CD4-positive, alpha-beta T cell treated with Interleukin-12 subunit alpha and Interleukin-12 subunit beta, for 1 hour (primary cell): ENCODE measurements around the gene NEK1.

Experiments used
- DNase-seq: peaks from one replicate; pipeline ENCODE4 v3.0.0-alpha.2; 2020

Gene NEK1

GRCh38 chr4:169417629-169418282 lies 194.6 kb downstream of the NEK1 start:
- no peak for DNase-seq

- no peak for DNase-seq
Observed at GRCh38 chr4:169416997-169417396, 195.4 kb downstream of the NEK1 start.

DNA sequence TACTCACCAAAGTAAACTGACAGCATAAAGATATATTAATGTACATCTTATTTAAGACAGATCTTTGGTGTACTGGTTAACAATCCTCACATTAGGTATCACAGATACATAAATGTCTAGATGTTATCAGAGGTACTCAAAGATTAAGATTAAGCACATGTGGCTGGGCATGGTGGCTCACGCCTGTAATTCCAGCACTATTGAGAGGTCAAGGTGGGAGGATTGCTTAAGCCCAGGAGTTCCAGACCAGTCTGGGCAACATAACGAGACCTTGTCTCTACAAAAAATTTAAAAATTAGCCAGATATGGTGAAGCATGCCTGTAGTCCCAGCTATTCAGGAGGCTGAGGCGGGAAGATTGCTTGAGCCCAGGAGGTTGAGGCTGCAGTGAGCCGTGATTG lies 195.9 kb downstream of the NEK1 start:
- no peak for DNase-seq

DNA sequence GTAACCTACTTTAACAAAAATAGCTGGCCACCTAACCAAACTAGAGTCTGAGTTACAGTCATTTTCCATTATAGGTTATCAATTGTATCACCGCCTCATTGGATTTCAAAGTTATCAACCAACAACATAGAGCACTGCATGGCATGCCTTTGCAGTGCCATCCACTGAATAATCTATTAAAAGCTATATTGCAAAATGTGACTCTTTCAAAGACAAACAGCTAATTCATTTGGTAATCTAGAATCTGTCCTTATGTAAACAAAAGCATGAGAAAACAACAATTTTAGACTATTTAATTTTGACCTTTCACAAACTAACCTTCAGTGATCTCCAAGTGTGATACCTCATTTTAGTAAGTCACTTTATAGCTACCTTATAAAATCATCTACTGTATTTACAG lies 197.5 kb downstream of the NEK1 start:
- DNase-seq = no peak

DNA sequence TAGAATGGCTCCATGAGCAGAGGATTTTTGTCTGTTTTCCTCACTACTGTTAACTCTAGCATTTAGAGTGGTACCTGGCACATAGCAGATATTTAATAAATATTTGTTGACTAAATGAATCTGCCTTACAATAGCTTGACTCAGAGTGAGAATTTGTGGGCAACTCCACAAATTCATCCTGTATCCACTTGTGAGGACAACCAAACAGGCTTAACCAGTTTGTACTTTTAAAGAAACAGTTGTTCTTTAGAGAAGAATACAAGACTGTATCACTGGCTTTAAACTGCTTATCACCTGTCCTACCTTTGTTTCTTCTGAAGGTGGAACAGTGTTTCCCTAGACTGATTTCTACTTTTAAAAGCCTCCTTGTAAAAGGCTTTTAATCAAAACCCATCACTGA lies 200.3 kb downstream of the NEK1 start:
- DNase-seq = no peak

- peak; percentile 59 for DNase-seq
Observed at GRCh38 chr4:169410839-169411770, 201.3 kb downstream of the NEK1 start.

GRCh38 chr4:169407217-169407845 lies 205.1 kb downstream of the NEK1 start:
- DNase-seq = no peak

GRCh38 chr4:169404960-169405359 lies 207.4 kb downstream of the NEK1 start:
- no peak for DNase-seq

DNA sequence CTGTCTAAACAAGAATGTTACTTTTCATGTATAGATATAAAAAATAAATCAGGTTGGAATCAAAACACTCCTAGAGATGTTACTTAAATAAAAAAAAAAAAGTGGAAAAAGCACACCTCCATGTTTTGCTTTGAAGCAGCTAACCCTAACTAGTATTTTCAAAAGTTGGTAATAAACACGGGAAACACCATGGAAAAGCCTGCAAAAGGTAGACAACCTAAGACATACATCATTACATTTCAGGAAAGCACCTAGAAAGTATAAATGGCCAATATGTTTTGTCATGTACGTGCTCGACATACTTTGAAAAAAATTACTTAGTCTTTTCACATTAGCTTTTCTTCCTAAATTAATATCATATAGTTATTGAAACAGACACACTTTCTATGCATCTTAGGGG lies 211.6 kb downstream of the NEK1 start:
- DNase-seq = no peak

DNA sequence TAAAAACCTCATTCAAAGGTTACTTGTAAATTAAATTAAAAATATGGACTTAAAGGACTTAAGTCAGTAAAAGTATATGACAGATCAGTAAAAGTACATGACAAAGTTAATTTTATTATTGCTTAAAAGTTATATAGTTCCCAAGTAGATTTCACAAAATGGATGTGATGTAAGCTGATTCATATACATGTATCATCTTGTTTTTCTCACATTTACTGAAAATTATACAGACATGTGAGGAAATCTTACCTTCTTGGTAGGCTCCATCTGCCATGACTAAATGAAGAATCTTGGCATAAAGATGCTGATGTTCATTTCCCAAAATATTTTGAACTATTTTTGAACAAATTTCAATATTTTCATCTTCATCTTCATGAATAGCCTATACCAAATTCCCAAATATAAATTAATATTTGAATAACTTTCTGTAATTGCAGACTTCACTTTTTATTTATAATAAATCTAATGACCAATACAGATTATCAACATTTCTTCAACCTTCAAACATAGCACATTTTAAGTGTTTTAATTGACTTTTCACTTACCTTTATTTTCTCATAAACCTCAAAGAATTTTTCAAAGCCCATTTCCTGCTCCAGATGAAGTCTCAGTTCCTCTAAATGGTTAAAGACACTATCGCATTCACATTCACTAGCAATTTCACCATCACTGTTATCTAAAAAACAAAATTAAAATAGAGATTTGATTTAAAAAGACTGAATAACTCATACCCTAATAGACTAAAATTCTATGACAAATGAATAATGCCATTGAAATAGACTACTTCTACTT lies 212.2 kb downstream of the NEK1 start:
- DNase-seq = no peak

DNA sequence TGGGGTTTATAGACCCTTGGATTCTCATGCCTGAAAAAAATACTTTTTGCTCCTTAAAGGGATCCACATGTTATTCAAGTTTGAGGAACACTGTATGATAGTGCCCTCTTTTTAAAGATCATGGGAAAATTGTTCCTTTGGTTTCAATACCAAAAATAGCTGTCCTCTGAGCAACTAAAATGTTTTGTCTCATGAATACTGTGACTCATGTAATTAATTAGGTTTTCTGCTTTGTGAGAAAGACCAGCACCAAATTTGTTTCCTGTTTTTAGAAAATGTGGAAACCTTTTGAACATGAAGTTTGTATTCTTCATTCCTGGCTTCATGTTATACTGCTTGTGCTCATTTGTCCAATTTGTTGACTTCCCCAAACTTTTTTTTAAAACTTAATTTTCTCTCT lies 214.1 kb downstream of the NEK1 start:
- DNase-seq = no peak

DNA sequence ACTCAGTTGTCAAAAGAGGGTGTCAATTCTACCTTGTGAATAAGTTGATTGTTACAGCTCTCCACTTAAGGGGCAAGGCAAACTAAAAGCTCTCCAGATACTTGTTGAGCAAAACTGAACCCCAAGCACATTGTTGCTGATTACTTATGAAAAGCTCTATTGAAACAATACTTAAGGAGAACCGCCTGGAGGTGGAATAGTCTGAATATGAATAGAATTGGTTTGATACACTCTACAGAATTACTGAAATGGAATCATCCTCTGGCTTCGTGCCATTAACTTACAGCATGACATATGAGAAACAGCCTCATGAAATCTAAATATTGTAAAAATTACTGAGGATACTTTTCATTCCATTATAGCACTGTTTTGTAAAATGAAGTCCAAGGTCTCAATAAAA lies 214.6 kb downstream of the NEK1 start:
- no peak for DNase-seq

DNA sequence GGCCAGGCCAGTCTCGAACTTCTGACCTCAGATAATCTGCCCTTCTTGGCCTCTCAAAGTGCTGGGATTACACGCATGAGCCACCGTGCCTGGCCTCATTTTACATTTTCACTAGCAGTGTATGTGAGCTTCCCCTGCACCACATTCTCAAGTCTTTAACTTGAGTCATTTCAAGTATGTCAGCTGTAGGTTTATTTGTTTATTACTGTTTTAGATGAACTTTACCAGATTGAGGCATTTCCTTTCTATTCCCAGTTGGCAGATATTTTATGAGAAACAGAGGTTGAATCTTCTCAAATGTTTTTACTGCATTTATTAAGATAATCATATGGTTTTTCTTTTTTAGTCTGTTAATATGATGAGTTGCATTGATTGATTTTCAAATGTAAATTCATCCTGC lies 227.0 kb downstream of the NEK1 start:
- no peak for DNase-seq

DNA sequence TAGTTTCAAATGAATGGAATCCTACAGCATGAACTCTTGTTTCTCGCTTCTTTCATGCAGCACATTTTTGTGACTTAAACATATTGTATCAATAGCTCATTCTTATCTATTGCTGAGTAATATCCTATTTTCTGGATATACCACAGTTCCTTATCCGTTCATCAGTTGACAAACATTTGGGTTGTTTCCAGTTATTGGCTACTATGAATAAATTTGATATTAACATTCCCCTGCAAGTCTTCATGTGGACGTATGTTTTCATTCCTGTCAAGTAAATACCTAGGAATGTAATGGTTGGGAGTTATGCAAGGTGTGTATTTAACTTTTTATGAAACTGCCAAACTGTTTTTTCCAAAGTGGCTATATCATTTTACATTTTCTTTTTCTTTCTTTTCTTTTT lies 227.6 kb downstream of the NEK1 start:
- no peak for DNase-seq

DNA sequence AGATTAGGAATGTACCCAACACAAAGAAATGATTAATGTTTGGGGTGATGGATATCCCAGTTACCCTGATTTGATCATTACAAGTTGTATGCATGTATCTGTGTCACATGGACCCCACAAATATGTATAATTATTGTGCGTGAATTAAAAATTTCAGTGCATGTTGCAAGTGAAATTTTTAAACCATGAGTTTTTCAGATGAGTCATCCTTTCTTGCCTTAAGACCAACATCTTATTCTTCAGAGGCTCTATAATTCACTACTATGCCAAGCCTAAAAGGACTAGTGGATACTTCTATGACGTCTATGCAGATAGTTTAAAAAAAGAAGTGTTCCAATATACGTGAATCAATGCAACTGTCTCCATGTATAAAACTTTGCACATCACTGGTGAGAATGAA lies 228.7 kb downstream of the NEK1 start:
- DNase-seq = no peak

- no peak for DNase-seq
Observed at GRCh38 chr4:169379688-169380087, 232.7 kb downstream of the NEK1 start.

GRCh38 chr4:169377367-169377766 lies 235.0 kb downstream of the NEK1 start:
- no peak for DNase-seq

DNA sequence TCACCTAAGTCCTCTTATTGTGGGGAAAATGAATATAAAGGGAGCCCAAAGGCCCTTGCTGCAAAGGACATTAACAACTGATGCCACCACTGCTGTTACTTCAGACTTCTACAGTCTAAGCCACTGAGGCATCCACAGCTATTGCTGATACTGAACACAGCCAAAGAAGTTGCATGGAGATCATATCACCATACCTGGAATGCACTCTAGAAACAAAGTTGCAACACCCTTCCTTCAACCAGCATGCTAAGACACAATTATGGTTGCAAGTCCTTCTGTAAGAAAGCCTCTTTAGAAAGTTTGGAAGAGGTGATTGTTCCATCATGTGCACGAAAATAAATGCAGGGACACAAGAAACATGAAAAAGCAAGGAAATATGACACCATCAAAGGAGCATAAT lies 236.0 kb downstream of the NEK1 start:
- DNase-seq = no peak

GRCh38 chr4:169372791-169373190 lies 239.6 kb downstream of the NEK1 start:
- no peak for DNase-seq

DNA sequence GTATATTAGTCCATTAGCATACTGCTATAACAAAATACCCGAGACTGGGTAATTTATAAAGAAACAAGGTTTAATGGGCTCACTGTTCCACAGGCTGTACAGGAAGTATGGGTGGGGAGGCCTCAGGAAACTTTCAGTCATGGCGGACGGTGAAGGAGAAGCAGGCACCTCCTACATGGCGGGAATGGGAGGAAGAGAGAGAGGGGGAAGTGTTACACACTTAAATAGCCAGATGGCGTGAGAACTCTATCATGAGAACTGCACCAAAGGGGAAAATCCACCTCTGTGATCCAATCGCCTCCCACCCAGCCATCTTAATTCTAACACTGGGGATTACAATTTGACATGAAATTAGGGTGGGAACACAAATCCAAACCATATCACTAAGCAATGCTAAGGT lies 242.7 kb downstream of the NEK1 start:
- no peak for DNase-seq

DNA sequence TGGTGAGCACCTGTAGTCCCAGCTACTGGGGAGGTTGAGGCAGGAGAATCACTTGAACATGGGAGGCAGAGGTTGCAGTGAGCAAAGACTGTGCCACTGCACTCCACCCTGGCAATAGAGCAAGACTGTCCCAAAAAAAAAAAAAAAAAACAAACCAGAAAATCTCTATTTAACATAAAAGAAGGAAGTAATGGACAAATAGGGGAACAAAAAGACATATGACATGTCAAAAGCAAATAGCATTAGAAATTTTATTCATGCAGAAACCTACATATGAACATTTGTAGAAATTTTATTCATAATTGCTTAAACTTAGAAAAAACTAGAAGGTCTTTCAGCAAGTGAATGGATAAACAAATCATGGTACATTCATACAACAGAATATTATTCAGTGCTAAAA lies 244.6 kb downstream of the NEK1 start:
- no peak for DNase-seq

GRCh38 chr4:169366821-169367220 lies 245.6 kb downstream of the NEK1 start:
- DNase-seq = no peak

- no peak for DNase-seq
Observed at GRCh38 chr4:169362607-169363006, 249.8 kb downstream of the NEK1 start.
